Measurements from ENCODE around the gene FOXL3.
"Not testable (repeated sequence)": the region's sequence is repeated elsewhere in the genome, so short reads cannot be mapped to it uniquely, and the experiment has no call there.

FOXL3 gene

DNA sequence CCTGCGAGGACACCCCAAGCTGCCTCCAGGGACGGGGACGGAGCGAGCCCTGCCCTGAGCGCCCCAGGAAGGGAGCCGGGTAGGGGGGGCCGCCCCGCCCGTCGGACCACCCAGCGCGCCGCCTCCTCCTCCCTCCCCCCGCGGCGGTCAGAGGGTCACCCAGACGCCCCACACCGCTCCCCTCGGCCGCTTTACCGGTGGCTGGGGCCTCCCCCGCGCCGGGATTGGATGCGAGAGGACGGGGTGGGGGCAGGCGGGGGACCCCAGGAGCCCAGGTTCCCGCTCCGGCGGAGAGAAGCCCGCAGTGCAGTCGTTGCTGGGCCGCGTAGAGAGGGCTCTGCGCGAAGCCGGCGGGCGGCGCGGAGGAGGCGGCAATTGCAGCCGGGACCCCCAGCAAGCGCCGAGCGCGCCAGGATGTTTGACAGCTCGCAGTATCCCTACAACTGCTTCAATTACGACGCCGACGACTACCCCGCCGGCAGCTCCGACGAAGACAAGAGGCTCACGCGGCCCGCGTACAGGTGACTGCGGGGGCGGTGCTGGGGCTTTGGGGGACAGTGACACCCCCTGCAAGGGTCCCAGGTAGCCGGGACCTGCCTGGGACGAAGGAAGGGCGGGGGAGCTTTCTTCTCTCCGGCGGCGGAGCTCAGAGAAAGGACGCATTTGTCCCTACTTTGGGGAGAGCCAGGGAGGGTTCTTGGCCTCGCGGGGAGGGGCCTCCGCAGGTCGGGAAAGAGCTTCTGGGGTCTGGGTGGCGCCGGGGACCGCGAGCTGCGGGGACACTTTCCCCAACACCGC lies at the start of gene FOXL3:
TSS of gene FOXL3 (plus strand) at position 415 of the 798 bp plus-strand sequence. CDS start at position 415, 0 bp downstream.
- DNase-seq = no peak

GRCh38 chr7:240887-241421 lies 49.0 kb upstream of the FOXL3 start:
- no peak for DNase-seq

- no peak for DNase-seq
Measured at GRCh38 chr7:241513-241912, 48.5 kb upstream of the FOXL3 start.

DNA sequence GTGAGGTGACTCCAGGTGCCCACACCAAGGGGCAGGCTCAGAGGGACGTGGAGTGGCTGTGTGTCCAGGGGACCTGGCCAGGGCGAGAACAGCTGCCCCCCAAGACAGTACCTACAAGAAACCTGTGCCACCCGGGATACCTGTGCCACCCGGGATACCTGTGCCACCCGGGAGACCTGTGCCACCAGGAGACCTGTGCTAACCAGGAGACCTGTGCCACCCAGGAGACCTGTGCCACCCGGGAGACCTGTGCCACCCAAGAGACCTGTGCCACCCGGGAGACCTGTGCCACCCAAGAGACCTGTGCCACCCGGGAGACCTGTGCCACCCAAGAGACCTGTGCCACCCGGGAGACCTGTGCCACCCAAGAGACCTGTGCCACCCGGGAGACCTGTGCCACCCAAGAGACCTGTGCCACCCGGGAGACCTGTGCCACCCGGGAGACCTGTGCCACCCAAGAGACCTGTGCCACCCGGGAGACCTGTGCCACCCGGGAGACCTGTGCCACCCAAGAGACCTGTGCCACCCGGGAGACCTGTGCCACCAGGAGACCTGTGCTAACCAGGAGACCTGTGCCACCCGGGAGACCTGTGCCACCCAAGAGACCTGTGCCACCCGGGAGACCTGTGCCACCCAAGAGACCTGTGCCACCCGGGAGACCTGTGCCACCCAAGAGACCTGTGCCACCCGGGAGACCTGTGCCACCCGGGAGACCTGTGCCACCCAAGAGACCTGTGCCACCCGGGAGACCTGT lies 47.0 kb upstream of the FOXL3 start:
- DNase-seq = not testable (repeated sequence)

DNA sequence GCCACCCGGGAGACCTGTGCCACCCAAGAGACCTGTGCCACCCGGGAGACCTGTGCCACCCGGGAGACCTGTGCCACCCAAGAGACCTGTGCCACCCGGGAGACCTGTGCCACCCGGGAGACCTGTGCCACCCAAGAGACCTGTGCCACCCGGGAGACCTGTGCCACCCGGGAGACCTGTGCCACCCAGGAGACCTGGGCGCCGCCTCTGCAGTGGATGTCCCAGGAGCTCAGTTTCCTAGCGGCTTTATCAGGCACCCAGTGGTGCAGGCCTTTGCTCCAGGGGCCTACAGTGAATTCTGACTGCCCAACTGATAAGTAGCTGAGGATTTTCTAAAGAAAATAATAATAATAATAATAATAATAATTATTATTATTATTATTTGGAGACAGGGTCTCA lies 46.4 kb upstream of the FOXL3 start:
- not testable (repeated sequence) for DNase-seq

- no peak for DNase-seq
Measured at GRCh38 chr7:244974-245373, 45.0 kb upstream of the FOXL3 start.

DNA sequence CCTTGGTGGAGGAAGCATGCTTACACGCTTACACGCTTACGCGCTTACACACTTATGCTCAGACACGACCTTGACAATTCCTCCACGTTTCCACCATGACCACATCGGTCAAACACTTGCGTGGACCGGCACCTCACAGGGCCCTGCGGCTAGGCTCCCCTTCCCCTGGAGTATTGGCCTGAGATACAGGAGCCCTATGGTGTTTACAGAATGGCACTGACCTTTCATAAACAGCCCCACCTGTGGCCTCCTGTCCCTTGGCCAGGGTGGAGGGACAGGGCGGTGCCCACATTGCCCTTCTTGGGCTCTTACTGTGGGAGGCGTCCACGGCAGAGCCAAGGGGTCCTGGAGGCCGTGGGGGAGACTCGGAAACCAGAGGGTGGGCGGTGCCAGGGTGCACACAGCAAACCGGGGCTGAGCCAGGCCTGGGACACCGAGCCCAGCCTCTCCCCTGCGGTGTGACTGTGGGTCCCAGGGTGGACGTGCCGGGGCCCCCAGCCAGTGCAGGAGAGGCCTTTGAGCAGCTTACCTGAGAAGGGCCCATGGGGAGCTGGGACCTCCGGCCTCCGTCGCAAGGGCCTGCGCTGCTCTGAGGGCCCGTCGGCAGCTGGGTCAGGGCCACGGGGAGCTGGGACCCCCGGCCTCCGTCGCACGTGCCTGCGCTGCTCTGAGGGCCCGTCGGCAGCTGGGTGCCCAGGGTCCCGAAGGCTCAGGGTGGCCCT lies 44.2 kb upstream of the FOXL3 start:
- DNase-seq = no peak

DNA sequence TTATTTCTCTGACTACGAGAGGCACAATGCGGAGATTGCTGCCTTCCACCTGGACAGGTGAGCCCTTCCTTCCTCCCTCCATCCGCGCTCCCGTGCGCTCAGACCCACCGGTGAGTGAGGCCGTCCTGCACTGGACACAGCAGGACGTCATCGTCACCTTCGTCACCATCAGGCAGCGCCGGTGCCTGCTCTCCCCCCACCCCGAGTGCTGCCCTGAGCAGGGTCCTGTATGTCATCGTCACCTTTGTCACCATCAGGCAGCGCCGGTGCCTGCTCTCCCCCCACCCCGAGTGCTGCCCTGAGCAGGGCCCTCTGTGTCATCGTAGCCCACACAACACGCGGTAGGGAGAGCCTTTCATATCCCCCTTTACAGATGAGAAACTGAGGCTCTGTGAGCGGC lies 43.5 kb upstream of the FOXL3 start:
- DNase-seq = no peak

DNA sequence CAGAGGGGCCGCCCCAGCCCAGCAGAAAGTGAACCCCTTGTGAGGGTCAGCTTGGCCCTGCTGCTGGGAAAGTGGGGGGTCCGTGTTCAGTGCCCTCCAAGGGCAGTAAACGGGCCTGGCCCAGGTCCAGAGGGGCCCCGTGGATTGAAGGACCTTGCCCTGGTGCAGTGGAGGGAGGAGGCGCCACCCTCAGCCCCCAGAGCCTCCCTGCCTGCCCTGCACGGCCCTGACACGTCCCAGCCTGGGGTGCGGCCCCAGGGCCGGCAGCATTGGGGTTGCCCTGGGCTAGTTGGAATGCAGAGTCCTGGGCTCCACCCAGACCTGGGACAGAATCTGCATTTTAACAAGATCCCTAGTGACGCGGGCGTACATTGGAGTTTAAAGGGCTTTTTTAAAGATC lies 42.8 kb upstream of the FOXL3 start:
- DNase-seq = no peak

DNA sequence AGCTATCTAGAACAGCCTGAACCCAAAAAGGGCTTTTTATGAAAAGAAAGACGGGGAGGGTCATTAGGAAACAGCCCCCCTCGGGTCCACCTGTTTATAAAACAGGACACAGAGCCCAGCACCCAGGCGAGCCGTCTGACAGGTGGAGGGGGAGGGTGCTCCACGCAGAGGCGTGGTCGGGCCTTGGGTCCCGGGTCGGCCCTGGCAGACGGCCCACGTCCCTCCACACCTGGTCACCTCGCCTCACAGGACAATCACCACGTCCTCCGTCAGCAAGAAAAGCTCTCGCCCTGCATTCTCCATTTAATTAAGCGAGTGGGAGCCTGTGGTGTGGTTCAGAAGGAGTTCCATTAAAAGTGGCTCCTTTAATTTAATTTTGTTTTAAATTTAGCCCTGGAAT lies 42.3 kb upstream of the FOXL3 start:
- DNase-seq = no peak

DNA sequence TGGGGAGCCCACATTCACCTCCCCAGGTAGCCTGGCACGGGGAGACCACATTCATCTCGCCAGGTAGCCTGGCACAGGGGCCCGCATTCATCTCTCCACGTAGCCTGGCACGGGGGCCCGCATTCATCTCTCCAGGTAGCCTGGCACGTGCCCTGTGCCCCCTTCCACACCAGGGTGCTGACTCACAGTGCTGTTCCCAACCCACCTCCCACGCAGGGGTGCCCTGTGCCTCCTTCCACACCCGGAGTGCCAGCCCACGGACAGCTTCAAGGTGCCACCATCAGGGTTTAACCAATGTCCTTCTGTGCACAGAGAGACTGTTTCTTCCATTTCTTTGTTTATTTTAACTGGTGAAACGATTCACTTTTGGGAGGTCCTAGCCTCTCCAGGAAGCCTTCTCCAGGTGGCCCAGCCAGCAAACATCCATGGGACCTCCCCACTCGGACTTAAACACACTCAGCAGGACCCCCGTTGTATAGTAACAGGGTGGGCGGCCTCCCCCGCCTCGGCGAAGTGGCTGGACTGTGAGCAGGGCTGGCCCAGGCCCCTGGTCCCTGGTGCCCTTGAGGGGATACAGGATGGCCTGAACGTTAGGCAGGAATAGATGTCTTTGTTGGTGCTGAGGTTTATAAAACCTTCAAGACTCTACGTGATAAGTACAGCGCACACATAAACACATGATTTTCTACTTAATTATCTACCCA lies 41.1 kb upstream of the FOXL3 start:
- DNase-seq = no peak

DNA sequence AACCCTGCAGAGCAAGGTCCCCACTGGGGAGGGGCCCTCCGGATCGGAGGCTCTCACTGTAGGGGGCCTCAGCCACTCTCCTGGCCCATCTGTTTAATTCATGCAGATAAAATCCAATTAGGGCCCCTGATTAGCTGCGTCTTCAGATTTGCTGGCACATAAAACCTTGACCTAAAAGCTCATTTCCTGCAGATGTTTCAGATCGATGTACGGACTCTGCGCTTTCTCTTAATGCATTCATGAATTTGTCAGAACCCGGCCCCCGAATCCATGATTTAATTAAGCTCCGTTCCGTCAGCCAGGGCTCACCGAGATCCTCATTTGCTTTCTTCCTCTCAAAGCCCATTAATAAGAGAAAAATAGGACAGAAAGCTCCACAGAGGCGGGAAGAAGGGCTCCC lies 40.0 kb upstream of the FOXL3 start:
- no peak for DNase-seq

DNA sequence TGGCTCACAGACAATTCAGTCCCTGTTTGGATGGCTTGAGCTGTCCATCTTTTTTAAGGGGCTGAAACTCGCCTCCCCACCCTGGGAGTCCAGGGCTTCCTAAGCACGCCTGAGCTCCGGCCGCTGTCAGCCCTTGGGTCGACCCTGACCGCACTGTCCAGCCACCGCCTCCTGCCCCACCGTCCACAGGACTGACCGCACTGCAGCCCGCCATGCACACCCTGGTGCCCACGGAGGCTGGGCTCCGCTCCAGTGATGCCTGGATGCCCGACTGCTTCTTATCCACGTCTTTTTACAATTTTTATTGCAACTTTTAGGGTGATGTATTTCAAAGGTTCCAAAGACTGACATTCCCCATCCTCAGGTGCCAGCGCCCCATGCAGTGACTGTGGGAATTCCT lies 39.4 kb upstream of the FOXL3 start:
- DNase-seq = no peak

- DNase-seq = no peak
Measured at GRCh38 chr7:251005-251404, 39.0 kb upstream of the FOXL3 start.

GRCh38 chr7:251446-252175 lies 38.4 kb upstream of the FOXL3 start:
- DNase-seq = no peak

GRCh38 chr7:252216-252965 lies 37.6 kb upstream of the FOXL3 start:
- DNase-seq = no peak

GRCh38 chr7:252981-253380 lies 37.0 kb upstream of the FOXL3 start:
- no peak for DNase-seq

GRCh38 chr7:253581-254336 lies 36.2 kb upstream of the FOXL3 start:
- DNase-seq = no peak

DNA sequence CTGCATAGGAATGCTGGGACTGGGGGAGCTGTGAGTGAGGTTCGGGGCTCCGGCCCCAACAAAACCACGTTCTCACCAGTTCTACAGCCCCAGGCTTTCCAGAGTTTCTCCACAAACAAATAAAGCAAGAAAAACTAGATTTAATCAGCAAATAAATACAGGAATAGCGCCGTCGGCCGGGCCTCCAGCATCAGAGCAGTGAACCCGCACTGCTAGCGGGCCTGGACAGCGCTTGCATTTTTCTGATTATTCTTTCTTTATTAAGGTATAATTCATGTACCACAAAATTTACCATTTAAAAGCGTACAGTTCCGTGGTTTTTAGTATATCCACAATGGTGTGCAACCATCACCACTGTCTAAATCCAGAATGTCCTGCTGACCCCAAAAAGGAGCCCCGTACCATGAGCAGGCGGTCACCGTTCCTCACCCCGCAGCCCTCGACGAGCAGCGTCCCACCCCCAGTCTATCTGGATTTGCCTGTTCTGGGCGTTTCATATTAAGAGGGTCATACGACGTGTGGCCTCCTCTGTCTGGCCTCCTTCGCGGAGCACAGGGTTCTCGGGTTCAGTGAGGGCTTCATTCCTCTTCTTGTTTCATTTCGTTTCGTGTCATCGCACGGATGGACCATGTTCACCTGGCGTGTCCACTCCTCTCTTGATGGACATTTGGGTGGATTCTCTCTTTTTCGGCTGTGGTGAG lies 35.5 kb upstream of the FOXL3 start:
- no peak for DNase-seq

GRCh38 chr7:255038-255435 lies 34.9 kb upstream of the FOXL3 start:
- DNase-seq = no peak

Measured in MV-4-11 (cell line).